DMS53 (cell line): ENCODE results near the gene DLL3.
A peak's percentile ranks its signal among the peaks of the same experiment; 100 is the strongest.

Experiments used
- DNase-seq: peaks from one replicate; lab custom pipeline; 2025; lab: John Stamatoyannopoulos, UW

The DLL3 gene

GRCh38 chr19:39481676-39482075 lies 17.1 kb upstream of the DLL3 start:
- DNase-seq, result no peak

GRCh38 chr19:39483141-39483540 lies 15.6 kb upstream of the DLL3 start:
- no peak for DNase-seq

GRCh38 chr19:39489756-39490155 lies 9.0 kb upstream of the DLL3 start:
- no peak for DNase-seq

GRCh38 chr19:39492225-39492624 lies 6.5 kb upstream of the DLL3 start:
- DNase-seq, result no peak

- DNase-seq, result no peak
Measured at GRCh38 chr19:39492788-39493187, 6.0 kb upstream of the DLL3 start.

- no peak for DNase-seq
Measured at GRCh38 chr19:39494661-39495060, 4.1 kb upstream of the DLL3 start.

GRCh38 chr19:39496063-39496462 lies 2.7 kb upstream of the DLL3 start:
- DNase-seq, result no peak

- DNase-seq, result no peak
Measured at GRCh38 chr19:39497701-39497995, 1.1 kb upstream of the DLL3 start.

GRCh38 chr19:39497996-39498797 lies 550 bp upstream of the DLL3 start:
- DNase-seq, result peak; percentile 98

- DNase-seq, result no peak
Measured at GRCh38 chr19:39499932-39500331, 1.2 kb downstream of the DLL3 start.

GRCh38 chr19:39500543-39500942 lies 1.8 kb downstream of the DLL3 start:
- DNase-seq, result no peak

GRCh38 chr19:39501340-39501739 lies 2.6 kb downstream of the DLL3 start:
- no peak for DNase-seq

- DNase-seq, result no peak
Measured at GRCh38 chr19:39502640-39503417, 4.1 kb downstream of the DLL3 start.

GRCh38 chr19:39506598-39506943 lies 7.8 kb downstream of the DLL3 start:
- no peak for DNase-seq

GRCh38 chr19:39506944-39507714 lies 8.4 kb downstream of the DLL3 start:
- DNase-seq, result peak; percentile 99

GRCh38 chr19:39507715-39508364 lies 9.1 kb downstream of the DLL3 start:
- DNase-seq, result no peak

GRCh38 chr19:39508629-39509028 lies 9.9 kb downstream of the DLL3 start:
- DNase-seq, result no peak

GRCh38 chr19:39509233-39509632 lies 10.5 kb downstream of the DLL3 start:
- DNase-seq, result no peak

- DNase-seq, result no peak
Measured at GRCh38 chr19:39512988-39513387, 14.2 kb downstream of the DLL3 start.

- DNase-seq, result peak; percentile 76
Measured at GRCh38 chr19:39514840-39515550, 16.2 kb downstream of the DLL3 start, which contains the start of gene SELENOV. Gene SELENOV (plus strand): TSS chr19:39515139. CDS start chr19:39515213, 74 bp downstream.

- peak; percentile 76 for DNase-seq
Measured at GRCh38 chr19:39515551-39516191, 16.9 kb downstream of the DLL3 start.
